ENCODE measurements around the gene OXSR1.
"Not testable (repeated sequence)": the region's sequence is repeated elsewhere in the genome, so short reads cannot be mapped to it uniquely, and the experiment has no call there.

The OXSR1 gene

DNA sequence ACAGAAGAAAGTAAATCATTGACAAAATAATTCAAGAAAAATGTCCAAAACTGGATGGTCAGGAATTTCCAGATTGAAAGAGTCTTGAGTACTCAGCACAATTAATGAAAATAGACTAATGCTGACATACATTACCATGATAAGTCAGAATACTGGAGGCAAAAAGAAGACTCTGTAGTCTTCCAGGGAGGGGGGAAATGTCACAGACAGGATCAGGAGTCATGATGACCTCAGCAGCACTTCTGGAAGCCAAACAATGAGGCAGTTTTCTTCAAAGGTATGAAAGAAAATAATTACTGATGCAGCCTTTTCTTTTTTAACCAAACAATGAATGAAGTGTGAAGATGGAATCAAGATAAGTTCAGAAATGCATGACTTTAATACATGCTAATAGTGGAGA lies 70.1 kb downstream of the OXSR1 start:
- no peak overlapping the region for H3K27ac Mint-ChIP-seq
- no peaks in the 10 kb centered on the region for H3K27me3 Mint-ChIP-seq
- peaks cover 32% of the 10 kb centered on the region for H3K9me3 Mint-ChIP-seq
- no peaks in the 10 kb centered on the region for H3K4me1 Mint-ChIP-seq (ENCODE audit: low read depth)
- H3K36me3 Mint-ChIP-seq (ENCODE audit: low read depth) = peaks cover 98% of the 10 kb centered on the region
- H3K4me3 Mint-ChIP-seq = no peak overlapping the region
- no peak for DNase-seq

DNA sequence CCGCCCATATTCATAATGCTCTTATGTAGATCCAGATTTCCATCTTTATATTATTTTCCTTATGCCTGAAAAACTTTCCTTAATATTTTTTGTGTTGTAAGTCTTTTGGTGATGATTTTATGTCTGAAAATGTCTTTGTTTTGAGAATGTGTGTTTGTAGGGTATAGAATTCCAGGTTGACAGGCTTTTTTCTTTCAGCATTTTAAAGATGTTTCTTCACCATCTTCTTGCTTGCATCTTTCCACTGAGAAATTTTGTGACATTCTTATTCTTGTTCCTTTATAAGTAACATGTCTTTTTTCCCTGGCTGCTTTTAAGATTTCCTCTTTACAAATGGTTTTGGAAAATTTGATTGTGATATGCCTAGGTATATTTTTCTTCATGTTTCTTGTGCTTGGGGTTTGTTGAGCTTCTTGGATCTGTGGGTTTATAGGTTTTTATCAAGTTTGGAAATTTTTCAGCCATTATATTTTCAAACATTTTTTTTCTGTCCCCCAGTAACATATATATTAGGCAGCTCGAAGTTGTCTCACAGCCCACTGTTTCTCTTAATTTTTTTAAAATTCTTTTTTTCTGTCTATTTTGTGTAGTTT lies 73.2 kb downstream of the OXSR1 start:
- no peak for DNase-seq
- no peak overlapping the region for H3K27ac Mint-ChIP-seq
- H3K27me3 Mint-ChIP-seq = no peaks in the 10 kb centered on the region
- H3K4me1 Mint-ChIP-seq (ENCODE audit: low read depth) = peaks cover 3% of the 10 kb centered on the region
- H3K36me3 Mint-ChIP-seq (ENCODE audit: low read depth) = peaks cover 90% of the 10 kb centered on the region
- peaks cover 32% of the 10 kb centered on the region for H3K9me3 Mint-ChIP-seq
- no peak overlapping the region for H3K4me3 Mint-ChIP-seq

DNA sequence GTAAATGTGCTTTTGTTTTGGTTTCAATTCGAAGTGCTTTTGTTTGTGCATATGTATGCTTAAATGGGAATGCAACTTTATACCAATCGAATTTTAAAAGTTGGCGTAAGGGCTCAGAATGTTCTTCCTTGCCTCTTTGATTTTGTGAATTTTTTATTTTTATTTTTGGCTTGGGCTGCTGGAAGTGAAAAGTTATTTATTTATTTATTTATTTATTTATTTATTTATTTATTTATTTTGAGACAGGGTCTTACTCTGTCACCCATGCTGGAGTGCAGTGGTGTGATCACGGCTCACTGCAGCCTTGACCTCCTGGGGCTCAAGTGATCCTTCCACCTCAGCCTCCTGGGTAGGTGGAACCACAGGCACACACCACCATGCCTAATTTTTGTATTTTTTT lies 77.5 kb downstream of the OXSR1 start:
- H3K36me3 Mint-ChIP-seq (ENCODE audit: low read depth) = peaks cover 84% of the 10 kb centered on the region

DNA sequence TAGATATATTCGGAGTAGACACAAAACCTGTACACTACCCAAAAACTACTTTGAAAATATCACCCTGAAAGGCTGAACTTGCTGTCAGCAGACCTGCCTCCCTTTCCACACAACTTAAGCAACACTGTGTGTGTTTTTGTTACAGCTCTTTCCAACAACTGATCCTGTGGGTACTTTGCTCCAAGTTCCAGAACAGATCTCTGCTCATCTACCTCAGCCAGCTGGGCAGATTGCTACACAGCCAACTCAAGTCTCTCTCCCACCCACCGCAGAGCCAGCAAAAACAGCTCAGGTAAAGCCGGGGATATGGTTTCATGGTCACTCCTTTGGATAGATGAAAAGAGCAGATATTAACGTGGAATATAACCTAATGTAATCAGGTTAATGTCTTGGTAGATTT lies 80.6 kb downstream of the OXSR1 start:
- no peaks in the 10 kb centered on the region for H3K9me3 Mint-ChIP-seq
- H3K36me3 Mint-ChIP-seq (ENCODE audit: low read depth) = peaks cover 81% of the 10 kb centered on the region
- DNase-seq = no peak
- peak overlapping the region; percentile 6 for H3K27ac Mint-ChIP-seq
- no peaks in the 10 kb centered on the region for H3K27me3 Mint-ChIP-seq
- no peak overlapping the region for H3K4me3 Mint-ChIP-seq
- H3K4me1 Mint-ChIP-seq (ENCODE audit: low read depth) = peaks cover 9% of the 10 kb centered on the region

More for the DNA sequence above, 77.5 kb downstream of the OXSR1 start:
- not testable (repeated sequence) for H3K4me1 Mint-ChIP-seq (ENCODE audit: low read depth); DNase-seq; H3K27ac Mint-ChIP-seq; H3K4me3 Mint-ChIP-seq; H3K27me3 Mint-ChIP-seq
- peaks cover 13% of the 10 kb centered on the region for H3K9me3 Mint-ChIP-seq

DNA sequence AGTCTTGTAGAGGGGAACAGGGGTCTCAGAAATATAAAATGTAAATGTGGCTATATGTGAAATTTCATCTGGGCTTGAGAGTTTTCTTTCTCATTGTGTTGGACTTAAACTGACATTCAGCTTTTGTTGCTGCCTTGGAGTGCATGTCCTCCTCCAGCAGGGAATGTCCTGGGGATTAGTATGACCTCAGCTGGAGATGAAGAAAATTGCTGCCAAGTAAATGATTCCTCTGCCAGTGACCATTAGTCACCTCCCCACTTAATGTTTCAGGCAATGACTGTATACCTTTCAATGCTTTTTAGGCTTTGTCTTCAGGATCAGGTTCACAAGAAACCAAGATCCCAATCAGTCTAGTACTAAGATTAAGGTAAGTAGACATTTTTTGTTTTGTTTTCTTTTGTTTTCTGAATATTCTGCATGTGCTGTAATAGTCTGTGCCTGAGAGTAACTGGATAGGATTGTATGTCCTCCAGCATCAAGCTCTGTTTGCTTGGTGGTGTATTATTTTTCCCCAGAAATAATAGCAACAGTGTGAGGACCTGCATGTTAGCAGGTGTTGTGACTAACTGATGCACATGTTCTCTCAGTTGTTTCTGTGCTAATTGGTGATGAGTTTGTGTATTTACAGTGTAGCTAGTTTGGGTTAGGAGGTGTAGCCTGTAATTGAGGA lies 82.2 kb downstream of the OXSR1 start:
- Mint-ChIP-seq H3K36me3 (ENCODE audit: low read depth) (peaks cover 88% of the 10 kb centered on the region), H3K4me1 (ENCODE audit: low read depth) (peaks cover 9% of the 10 kb centered on the region), H3K27ac (peak overlapping the region; percentile 39), H3K4me3 (no peak overlapping the region), H3K27me3 (no peaks in the 10 kb centered on the region), H3K9me3 (no peaks in the 10 kb centered on the region)
- DNase-seq = no peak

DNA sequence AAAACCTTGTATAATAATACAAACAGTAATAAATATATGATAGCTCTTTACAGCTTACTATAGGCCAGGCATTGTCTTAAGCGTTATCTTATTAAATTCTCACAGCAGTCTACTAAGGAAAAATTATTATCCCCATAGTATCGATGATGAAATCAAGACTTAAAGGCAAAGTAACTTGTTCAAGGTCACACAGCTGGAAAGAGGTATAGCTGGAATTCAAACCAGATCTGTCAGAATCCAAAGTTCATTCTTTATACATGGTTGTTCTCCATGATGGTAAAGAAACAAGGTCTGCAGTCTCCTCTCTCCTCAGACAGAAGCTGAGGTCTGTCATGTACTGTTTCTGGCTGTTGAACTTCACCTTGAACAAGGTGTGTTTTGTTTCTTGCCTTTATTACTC lies 84.9 kb downstream of the OXSR1 start:
- H3K27ac Mint-ChIP-seq = no peak overlapping the region
- no peaks in the 10 kb centered on the region for H3K27me3 Mint-ChIP-seq
- no peak for DNase-seq
- no peak overlapping the region for H3K4me3 Mint-ChIP-seq
- H3K9me3 Mint-ChIP-seq = no peaks in the 10 kb centered on the region
- H3K36me3 Mint-ChIP-seq (ENCODE audit: low read depth) = peaks cover 96% of the 10 kb centered on the region
- peaks cover 25% of the 10 kb centered on the region for H3K4me1 Mint-ChIP-seq (ENCODE audit: low read depth)

DNA sequence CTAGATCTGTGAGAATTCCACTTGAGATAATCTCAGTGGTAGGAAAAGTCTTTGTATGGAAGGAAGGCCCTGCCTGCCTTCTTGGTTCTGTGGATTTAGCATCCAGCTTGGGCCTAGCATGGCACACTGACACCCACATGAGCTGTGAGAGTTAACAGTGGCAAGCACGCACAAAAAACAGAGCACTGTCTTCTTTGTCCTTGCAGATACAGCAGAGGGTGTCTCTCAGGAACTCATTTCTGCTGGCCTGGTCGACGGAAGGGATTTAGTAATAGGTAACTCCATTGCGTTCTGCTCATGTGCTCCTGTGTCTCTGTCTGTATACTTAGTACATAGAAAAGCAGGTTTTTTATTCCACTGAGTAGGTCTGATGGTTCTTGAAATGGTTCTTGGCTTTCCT lies 85.9 kb downstream of the OXSR1 start:
- DNase-seq = no peak
- Mint-ChIP-seq H3K36me3 (ENCODE audit: low read depth) (peaks cover 97% of the 10 kb centered on the region), H3K9me3 (no peaks in the 10 kb centered on the region), H3K4me1 (ENCODE audit: low read depth) (peaks cover 33% of the 10 kb centered on the region), H3K27ac (no peak overlapping the region), H3K27me3 (no peaks in the 10 kb centered on the region), H3K4me3 (no peak overlapping the region)

DNA sequence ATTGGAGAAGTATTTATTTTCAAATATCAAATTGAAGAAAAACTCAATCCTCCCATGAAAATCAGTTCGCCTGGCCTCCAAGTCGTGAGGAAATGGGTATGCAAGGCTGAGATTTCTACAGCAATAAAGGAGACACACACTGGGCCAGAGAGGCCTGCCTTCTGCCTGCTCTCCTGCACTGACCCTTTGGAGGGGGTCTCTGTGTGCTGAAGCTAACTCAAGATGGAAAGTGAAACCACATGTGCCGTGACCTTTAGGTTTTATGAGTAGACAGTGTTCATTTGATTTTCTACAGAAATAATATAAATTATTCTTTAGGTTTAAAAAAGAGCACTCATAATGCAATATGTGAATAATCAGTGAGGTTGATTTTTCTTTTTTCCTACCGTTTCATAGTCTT lies 88.4 kb downstream of the OXSR1 start:
- H3K4me1 Mint-ChIP-seq (ENCODE audit: low read depth) = peaks cover 46% of the 10 kb centered on the region
- H3K36me3 Mint-ChIP-seq (ENCODE audit: low read depth) = peaks cover 78% of the 10 kb centered on the region
- no peaks in the 10 kb centered on the region for H3K27me3 Mint-ChIP-seq
- H3K27ac Mint-ChIP-seq = no peak overlapping the region
- no peaks in the 10 kb centered on the region for H3K9me3 Mint-ChIP-seq
- H3K4me3 Mint-ChIP-seq = no peak overlapping the region
- no peak for DNase-seq

DNA sequence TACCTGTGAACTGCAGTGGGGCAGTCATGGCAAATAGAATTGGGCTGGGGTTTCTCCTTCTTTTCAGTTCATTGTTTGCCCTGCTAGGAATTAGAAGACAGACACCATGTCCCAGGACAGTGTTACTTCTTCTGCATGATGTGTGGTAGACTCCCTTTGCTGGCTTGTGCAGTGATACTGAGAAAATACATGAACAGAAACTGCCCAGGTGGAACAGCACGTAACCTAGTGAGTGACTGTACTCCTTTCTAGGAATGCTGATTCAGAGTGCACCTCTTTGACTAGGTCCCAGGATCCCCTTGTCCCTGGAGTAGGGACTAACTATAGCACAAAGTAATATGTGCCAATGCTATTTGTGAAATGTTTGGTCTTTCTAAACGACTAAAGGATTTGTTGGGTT lies 89.5 kb downstream of the OXSR1 start:
- Mint-ChIP-seq H3K27me3 (no peaks in the 10 kb centered on the region), H3K27ac (no peak overlapping the region), H3K4me1 (ENCODE audit: low read depth) (peaks cover 49% of the 10 kb centered on the region)

DNA sequence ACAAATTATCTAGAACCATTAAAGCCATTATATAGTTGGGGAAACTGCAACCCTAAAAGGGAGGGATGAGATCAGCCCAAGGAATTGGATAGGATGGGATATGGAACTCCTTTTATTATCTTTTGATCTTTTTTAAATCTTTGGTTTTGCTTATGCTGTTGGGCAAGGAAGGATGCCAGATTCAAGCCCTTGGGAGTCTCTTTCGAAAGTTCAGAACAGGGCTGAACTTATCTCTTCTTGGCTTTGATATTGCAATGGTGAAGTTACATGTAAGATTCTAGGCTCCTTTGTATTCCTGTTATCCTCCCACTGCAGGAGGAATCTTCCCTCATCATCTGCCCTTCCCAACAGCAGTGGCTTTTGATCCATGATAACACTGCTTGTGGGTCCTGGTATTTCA lies 90.3 kb downstream of the OXSR1 start:
- no peak overlapping the region for H3K4me3 Mint-ChIP-seq
- H3K27ac Mint-ChIP-seq = peak overlapping the region; percentile 6
- H3K4me1 Mint-ChIP-seq (ENCODE audit: low read depth) = peaks cover 56% of the 10 kb centered on the region
- no peak for DNase-seq
- peaks cover 59% of the 10 kb centered on the region for H3K36me3 Mint-ChIP-seq (ENCODE audit: low read depth)
- H3K9me3 Mint-ChIP-seq = no peaks in the 10 kb centered on the region
- no peaks in the 10 kb centered on the region for H3K27me3 Mint-ChIP-seq

More for the DNA sequence above, 89.5 kb downstream of the OXSR1 start:
- Mint-ChIP-seq H3K9me3 (no peaks in the 10 kb centered on the region), H3K4me3 (no peak overlapping the region), H3K36me3 (ENCODE audit: low read depth) (peaks cover 66% of the 10 kb centered on the region)
- DNase-seq = no peak

DNA sequence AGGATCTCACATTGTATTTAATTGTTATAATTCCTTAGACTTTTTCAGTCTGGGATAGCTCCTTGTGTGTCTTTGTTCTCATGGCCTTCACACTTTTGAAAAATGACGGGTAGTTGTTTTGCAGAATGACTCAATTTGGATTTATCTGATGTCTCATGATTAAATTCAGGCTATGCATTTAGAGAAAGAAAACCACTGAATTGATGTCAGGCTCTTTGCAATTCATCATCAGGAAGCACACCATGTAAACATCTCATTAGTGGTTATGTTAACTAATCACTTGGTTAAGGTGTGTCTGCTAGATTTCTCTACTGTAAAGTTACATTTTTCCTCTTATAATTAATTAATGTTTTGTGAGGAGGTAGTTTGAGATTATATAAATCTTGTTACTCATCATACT lies 92.2 kb downstream of the OXSR1 start:
- peaks cover 44% of the 10 kb centered on the region for H3K36me3 Mint-ChIP-seq (ENCODE audit: low read depth)
- no peak overlapping the region for H3K4me3 Mint-ChIP-seq
- DNase-seq = no peak
- no peaks in the 10 kb centered on the region for H3K9me3 Mint-ChIP-seq
- no peak overlapping the region for H3K27ac Mint-ChIP-seq
- H3K4me1 Mint-ChIP-seq (ENCODE audit: low read depth) = peaks cover 56% of the 10 kb centered on the region
- no peaks in the 10 kb centered on the region for H3K27me3 Mint-ChIP-seq

DNA sequence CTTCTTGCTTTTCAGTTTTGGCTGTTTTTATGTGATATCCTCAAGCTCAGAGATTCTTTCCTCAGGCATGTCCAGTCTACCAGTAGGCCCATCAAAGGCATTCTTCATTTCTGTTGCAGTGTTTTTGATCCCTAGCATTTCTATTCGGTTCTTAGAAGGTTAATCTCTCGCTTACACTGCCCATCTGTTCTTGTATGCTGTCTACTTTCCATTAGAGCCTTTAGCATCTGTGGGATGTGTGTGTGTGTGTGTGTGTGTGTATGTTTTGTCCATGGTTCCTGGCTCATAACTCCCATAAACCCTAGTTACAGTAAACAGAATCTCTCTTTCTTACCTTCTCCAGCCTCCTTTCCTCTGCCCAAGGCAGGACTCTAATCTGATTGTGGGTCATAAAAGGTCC lies 95.1 kb downstream of the OXSR1 start:
- no peak for DNase-seq
- Mint-ChIP-seq H3K9me3 (no peaks in the 10 kb centered on the region), H3K27ac (no peak overlapping the region), H3K4me3 (no peak overlapping the region), H3K36me3 (ENCODE audit: low read depth) (peaks cover 15% of the 10 kb centered on the region), H3K27me3 (no peaks in the 10 kb centered on the region), H3K4me1 (ENCODE audit: low read depth) (peaks cover 39% of the 10 kb centered on the region)

DNA sequence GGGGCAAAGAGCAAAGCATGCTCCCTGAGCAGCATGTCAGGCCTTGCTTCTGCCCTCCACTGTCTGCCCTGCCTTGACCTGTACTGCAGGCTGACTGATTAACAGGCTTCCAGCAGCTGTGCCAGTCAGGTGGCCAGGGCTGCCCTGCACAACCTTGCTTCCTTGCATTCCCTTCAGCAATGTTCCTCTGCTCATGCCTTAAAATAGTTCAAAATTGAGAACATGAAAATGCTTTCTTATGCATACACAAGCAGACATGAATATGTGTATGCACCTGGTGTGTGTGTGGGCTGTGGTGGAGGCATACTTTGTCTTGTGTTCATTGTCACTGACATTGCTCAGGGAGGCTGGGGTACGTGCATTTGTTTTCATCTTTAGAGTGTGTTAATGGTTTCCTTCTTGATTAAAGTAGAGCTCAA lies 99.0 kb downstream of the OXSR1 start:
- no peak overlapping the region for H3K27ac Mint-ChIP-seq
- no peaks in the 10 kb centered on the region for H3K9me3 Mint-ChIP-seq
- H3K27me3 Mint-ChIP-seq = no peaks in the 10 kb centered on the region

DNA sequence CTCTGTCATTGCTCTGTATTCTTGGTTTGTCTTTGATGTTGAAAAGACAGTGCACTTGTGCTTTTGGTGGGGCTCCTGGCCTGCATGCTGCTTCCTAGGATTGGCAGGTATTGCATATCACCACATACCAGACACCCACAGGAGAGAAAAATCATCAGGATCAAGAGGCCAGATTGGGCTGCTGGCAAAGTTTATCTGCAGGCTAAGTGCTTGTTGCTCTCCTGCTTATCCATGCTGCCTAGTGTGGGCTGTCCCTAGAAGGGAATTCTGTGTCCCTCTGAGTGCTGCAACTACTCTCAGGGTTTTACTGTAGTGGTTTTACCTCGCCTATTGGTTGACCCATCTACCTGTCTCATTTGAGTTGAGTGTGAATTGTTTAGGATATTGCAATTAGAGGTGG lies 99.4 kb downstream of the OXSR1 start:
- no peak overlapping the region for H3K4me3 Mint-ChIP-seq
- peaks cover 4% of the 10 kb centered on the region for H3K36me3 Mint-ChIP-seq (ENCODE audit: low read depth)
- H3K9me3 Mint-ChIP-seq = no peaks in the 10 kb centered on the region
- no peak for DNase-seq
- peaks cover 24% of the 10 kb centered on the region for H3K4me1 Mint-ChIP-seq (ENCODE audit: low read depth)
- H3K27ac Mint-ChIP-seq = no peak overlapping the region
- H3K27me3 Mint-ChIP-seq = no peaks in the 10 kb centered on the region

More for the DNA sequence above, 99.0 kb downstream of the OXSR1 start:
- Mint-ChIP-seq H3K36me3 (ENCODE audit: low read depth) (peaks cover 4% of the 10 kb centered on the region), H3K4me1 (ENCODE audit: low read depth) (peaks cover 28% of the 10 kb centered on the region), H3K4me3 (no peak overlapping the region)
- no peak for DNase-seq

DNA sequence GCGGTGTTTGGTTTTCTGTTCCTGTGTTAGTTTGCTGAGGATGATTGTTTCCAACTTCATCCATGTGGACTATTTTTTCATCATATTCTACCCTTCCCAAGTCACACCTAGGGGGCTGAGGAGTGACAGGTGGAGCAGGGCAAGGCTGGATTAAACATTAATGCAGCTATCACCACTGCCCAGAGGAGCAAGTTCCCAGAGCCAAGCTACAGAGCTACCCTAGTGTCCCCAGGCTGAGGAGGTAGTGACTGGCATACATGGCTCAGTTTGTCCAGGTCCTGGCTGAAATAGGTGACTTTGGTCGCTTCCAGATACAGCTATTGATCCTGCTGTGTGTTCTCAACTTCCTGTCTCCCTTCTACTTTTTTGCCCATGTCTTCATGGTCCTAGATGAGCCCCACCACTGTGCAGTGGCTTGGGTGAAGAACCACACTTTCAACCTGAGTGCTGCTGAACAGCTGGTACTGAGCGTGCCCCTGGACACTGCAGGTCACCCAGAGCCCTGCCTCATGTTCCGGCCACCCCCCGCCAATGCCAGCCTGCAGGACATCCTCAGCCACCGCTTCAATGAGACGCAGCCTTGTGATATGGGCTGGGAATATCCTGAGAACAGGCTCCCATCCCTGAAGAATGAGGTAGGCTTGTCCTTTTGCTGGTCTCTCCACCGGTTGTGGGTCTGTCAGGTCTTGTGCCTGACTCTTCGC lies 100.4 kb downstream of the OXSR1 start, which contains the start of gene SLC22A13:
Gene SLC22A13 (plus strand): TSS at position 209 of the 704 bp plus-strand sequence. CDS start 49 bp downstream, at position 258.
- DNase-seq = no peak
- Mint-ChIP-seq H3K4me3 (no peak within 1 kb of the TSS), H3K27me3 (no peaks in the 10 kb centered on the region), H3K9me3 (no peaks in the 10 kb centered on the region), H3K4me1 (ENCODE audit: low read depth) (peaks cover 18% of the 10 kb centered on the region), H3K27ac (no peak within 1 kb of the TSS), H3K36me3 (ENCODE audit: low read depth) (peaks cover 5% of the 10 kb centered on the region)
